ENCODE measurements around the gene NXPH4.

DNA sequence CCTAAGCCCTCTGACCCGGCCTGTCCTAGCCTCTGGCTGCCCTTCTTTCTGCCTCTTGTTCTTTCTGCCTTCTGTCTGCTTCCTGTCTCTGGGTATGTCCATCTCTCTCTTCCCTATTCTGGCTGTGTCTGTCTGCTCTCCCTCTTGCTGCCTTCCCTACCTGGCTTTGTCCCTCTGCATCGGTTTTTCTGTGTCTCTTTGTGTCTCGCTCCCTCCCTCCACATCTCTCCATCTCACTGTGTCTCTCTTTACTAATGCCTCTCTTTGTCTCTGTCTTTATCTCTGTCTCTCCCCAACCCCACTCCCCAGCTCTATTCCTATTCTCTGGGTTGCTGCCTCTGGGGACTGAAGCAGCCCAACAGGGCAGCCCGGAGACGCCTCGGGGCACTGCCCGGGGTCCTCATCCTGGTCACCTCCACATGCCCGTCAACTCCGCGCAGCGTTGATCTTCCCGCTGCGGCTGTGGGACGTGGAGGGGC is 23.0 kb downstream of the NXPH4 start:
- TF ChIP-seq CTCF (IDR thresholded peaks at IDR 0.05) = no peak
- no peak for TF ChIP-seq ZFX (IDR thresholded peaks at IDR 0.05; ENCODE audit: borderline replicate concordance)
